SK-N-SH (cell line): ENCODE measurements around the gene PDIK1L.

Source experiments
- ELF1 ChIP-seq: IDR thresholded peaks from 2 replicates; pipeline ENCODE4 v1.4.0; 2012
- EZH2phosphoT487 ChIP-seq: fragments of 200-600 bp; sonication (generic); IDR thresholded peaks from 2 replicates; pipeline ENCODE4 v1.6.1; 2017; ENCODE audit warnings: low read depth, mixed run types, mild to moderate bottlenecking, antibody characterized with exemption, moderate library complexity, borderline replicate concordance
- GABPA ChIP-seq: IDR thresholded peaks from 2 replicates; pipeline ENCODE4 v1.4.0; 2012; ENCODE audit warnings: low read depth, mild to moderate bottlenecking
- JUND ChIP-seq: IDR thresholded peaks from 2 replicates; pipeline ENCODE4 v1.4.0; 2012
- MAX ChIP-seq: IDR thresholded peaks from 2 replicates; pipeline ENCODE4 v1.4.0; 2012; ENCODE audit warnings: low read depth
- MEF2A ChIP-seq: IDR thresholded peaks from 2 replicates; pipeline ENCODE4 v1.4.0; 2012; ENCODE audit warnings: low read depth, borderline replicate concordance
- POLR2AphosphoS5 ChIP-seq: IDR thresholded peaks from 2 replicates; pipeline ENCODE4 v1.6.1; 2012; ENCODE audit warnings: low read depth, low read length
- SIN3A ChIP-seq: IDR thresholded peaks from 2 replicates; pipeline ENCODE4 v1.6.1; 2012; ENCODE audit warnings: low read depth, mild to moderate bottlenecking, low read length, moderate library complexity, borderline replicate concordance
- SMC3 ChIP-seq: IDR thresholded peaks from 2 replicates; pipeline ENCODE4 v1.6.1; 2012; ENCODE audit warnings: low read depth, low read length, improper control_type of control experiment
- TAF1 ChIP-seq: IDR thresholded peaks from 2 replicates; pipeline ENCODE4 v1.6.1; 2012; ENCODE audit warnings: low read depth, mild to moderate bottlenecking, low read length, moderate library complexity, borderline replicate concordance
- YY1 ChIP-seq: IDR thresholded peaks from 2 replicates; pipeline ENCODE4 v1.4.0; 2012; ENCODE audit warnings: low read depth, mild to moderate bottlenecking
- TF ChIP-seq, protein P1 (sequence below): fragments of 200-600 bp; sonication (generic); IDR thresholded peaks from 2 replicates; pipeline ENCODE4 v1.6.1; 2017; ENCODE audit warnings: antibody characterized with exemption, mild to moderate bottlenecking, moderate library complexity

DNA sequence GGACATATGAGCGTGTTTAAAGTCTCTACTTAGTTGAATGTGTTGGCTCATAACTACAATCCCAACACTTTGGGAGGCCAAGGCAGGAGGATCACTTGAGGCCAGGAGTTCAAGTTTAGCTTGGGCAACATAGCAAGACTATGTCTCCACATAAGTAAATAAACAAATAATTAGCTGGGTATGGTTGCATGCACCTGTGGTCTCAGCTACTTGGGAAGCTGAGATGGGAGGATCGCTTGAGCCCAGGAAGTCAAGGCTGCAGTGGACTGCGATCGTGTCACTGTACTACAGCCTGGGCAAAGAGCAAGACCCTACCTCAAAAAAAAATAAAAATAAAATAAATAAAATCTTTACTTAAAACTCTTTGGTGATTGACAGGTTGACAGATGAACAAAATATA, 13.0 kb upstream of the PDIK1L start:
- TF ChIP-seq, protein P1, sequence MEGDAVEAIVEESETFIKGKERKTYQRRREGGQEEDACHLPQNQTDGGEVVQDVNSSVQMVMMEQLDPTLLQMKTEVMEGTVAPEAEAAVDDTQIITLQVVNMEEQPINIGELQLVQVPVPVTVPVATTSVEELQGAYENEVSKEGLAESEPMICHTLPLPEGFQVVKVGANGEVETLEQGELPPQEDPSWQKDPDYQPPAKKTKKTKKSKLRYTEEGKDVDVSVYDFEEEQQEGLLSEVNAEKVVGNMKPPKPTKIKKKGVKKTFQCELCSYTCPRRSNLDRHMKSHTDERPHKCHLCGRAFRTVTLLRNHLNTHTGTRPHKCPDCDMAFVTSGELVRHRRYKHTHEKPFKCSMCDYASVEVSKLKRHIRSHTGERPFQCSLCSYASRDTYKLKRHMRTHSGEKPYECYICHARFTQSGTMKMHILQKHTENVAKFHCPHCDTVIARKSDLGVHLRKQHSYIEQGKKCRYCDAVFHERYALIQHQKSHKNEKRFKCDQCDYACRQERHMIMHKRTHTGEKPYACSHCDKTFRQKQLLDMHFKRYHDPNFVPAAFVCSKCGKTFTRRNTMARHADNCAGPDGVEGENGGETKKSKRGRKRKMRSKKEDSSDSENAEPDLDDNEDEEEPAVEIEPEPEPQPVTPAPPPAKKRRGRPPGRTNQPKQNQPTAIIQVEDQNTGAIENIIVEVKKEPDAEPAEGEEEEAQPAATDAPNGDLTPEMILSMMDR = no peak
- no peak for TF ChIP-seq GABPA
- TF ChIP-seq JUND = no peak
- no peak for TF ChIP-seq EZH2phosphoT487
- no peak for TF ChIP-seq MAX
- no peak for TF ChIP-seq SIN3A
- no peak for TF ChIP-seq TAF1
- no peak for TF ChIP-seq POLR2AphosphoS5
- TF ChIP-seq MEF2A = no peak
- no peak for TF ChIP-seq ELF1
- no peak for TF ChIP-seq YY1
- TF ChIP-seq SMC3 = no peak
